Gastroesophageal sphincter (tissue), 3 donors: Measurements from ENCODE around the gene MVB12B.

Source experiments
- CTCF ChIP-seq, 4 experiments: fragments of 200-600 bp in 2 of 4; fragments of 450-650 bp in 2 of 4; sonication (generic) in 1 of 4; IDR thresholded peaks; one replicate each; pipeline ENCODE4 v1.5.1; 2017 to 2019; ENCODE audit warnings: antibody characterized with exemption in 4 of 4, mild to moderate bottlenecking in 2 of 4, moderate library complexity in 2 of 4
- POLR2AphosphoS5 ChIP-seq: sonication (generic); formaldehyde crosslinking; IDR thresholded peaks from one replicate; pipeline ENCODE4 v1.6.1; 2017; ENCODE audit warnings: antibody characterized with exemption

- no peak for TF ChIP-seq CTCF (IDR thresholded peaks at IDR 0.05)
- TF ChIP-seq POLR2AphosphoS5: no peak
Measured at GRCh38 chr9:126432659-126433058, 106.0 kb downstream of the MVB12B start.
